Measurements from ENCODE around the gene ADARB2.

The ADARB2 gene

GRCh38 chr10:1653321-1653720, 84.0 kb downstream of the ADARB2 start:
- H3K4me3 ChIP-seq (replicated peaks; ENCODE audit: insufficient read depth, low read length): no peak overlapping the region
- no peak for DNase-seq (ENCODE audit: low read depth in 1 of 2, low spot score in 1 of 2)
- no peak overlapping the region for H3K27ac ChIP-seq (replicated peaks)
- H3K27me3 ChIP-seq (ENCODE audit: insufficient read depth, poor library complexity, severe bottlenecking): no peaks in the 10 kb centered on the region
- TF ChIP-seq SPI1 (IDR thresholded peaks at IDR 0.05; ENCODE audit: borderline replicate concordance, low read depth): no peak
- no peak for TF ChIP-seq CTCF (IDR thresholded peaks at IDR 0.05; ENCODE audit: insufficient read depth, low read length)

- no peak overlapping the region for H3K27ac ChIP-seq (replicated peaks)
- no peak for DNase-seq (ENCODE audit: low read depth in 1 of 2, low spot score in 1 of 2)
- TF ChIP-seq REST (IDR thresholded peaks at IDR 0.05; ENCODE audit: insufficient replicate concordance, low read depth) (no peak), CTCF (IDR thresholded peaks at IDR 0.05; ENCODE audit: insufficient read depth, low read length) (no peak), POLR2AphosphoS5 (IDR thresholded peaks at IDR 0.05; ENCODE audit: low read depth) (no peak), SPI1 (IDR thresholded peaks at IDR 0.05; ENCODE audit: borderline replicate concordance, low read depth) (no peak), GABPA (IDR thresholded peaks at IDR 0.05; ENCODE audit: low read depth) (no peak)
- H3K4me3 ChIP-seq (replicated peaks; ENCODE audit: insufficient read depth, low read length): no peak overlapping the region
- no peaks in the 10 kb centered on the region for H3K27me3 ChIP-seq (ENCODE audit: insufficient read depth, poor library complexity, severe bottlenecking)
Measured at GRCh38 chr10:1652151-1652550, 85.2 kb downstream of the ADARB2 start.

- no peak overlapping the region for H3K4me3 ChIP-seq (replicated peaks; ENCODE audit: insufficient read depth, low read length)
- no peak for DNase-seq (ENCODE audit: low read depth in 1 of 2, low spot score in 1 of 2)
- H3K27ac ChIP-seq (replicated peaks): no peak overlapping the region
- no peak for TF ChIP-seq SPI1 (IDR thresholded peaks at IDR 0.05; ENCODE audit: borderline replicate concordance, low read depth)
- TF ChIP-seq CTCF (IDR thresholded peaks at IDR 0.05; ENCODE audit: insufficient read depth, low read length): no peak
- TF ChIP-seq POLR2AphosphoS5 (IDR thresholded peaks at IDR 0.05; ENCODE audit: low read depth): no peak
- no peak for TF ChIP-seq REST (IDR thresholded peaks at IDR 0.05; ENCODE audit: insufficient replicate concordance, low read depth)
- no peak for TF ChIP-seq GABPA (IDR thresholded peaks at IDR 0.05; ENCODE audit: low read depth)
- H3K27me3 ChIP-seq (ENCODE audit: insufficient read depth, poor library complexity, severe bottlenecking): no peaks in the 10 kb centered on the region
Measured at GRCh38 chr10:1651270-1651966, 85.9 kb downstream of the ADARB2 start.

All from HL-60 (cell line).